GM06990 (cell line): Measurements from ENCODE around the gene NMRK1.

ENCODE experiments used
- DNase-seq: peaks from one replicate; pipeline ENCODE4 v3.0.0-alpha.2; 2011; ENCODE audit not compliant: insufficient read length; ENCODE audit errors: extremely low read depth
- H3K27me3 ChIP-seq: replicated peaks from 2 replicates; pipeline ENCODE4 v1.6.0; 2011; ENCODE audit warnings: low read length; ENCODE audit not compliant: control insufficient read depth, insufficient read depth
- H3K36me3 ChIP-seq: 2 replicates; pipeline ENCODE4 v1.5.1; 2011; ENCODE audit warnings: low read length; ENCODE audit not compliant: control insufficient read depth, insufficient read depth
- H3K4me3 ChIP-seq: replicated peaks from 2 replicates; pipeline ENCODE4 v1.5.1; 2011; ENCODE audit warnings: low read depth, mild to moderate bottlenecking, control low read depth, low read length
- CTCF ChIP-seq: IDR thresholded peaks from 2 replicates; pipeline ENCODE4 v1.5.1; 2011; ENCODE audit warnings: low read length, control low read depth, mild to moderate bottlenecking, inconsistent platforms; ENCODE audit not compliant: insufficient read depth, poor library complexity, severe bottlenecking

The NMRK1 gene

GRCh38 chr9:75084081-75084672 lies 3.8 kb downstream of the NMRK1 start:
- TF ChIP-seq CTCF, result no peak

GRCh38 chr9:75083188-75083970 lies 4.6 kb downstream of the NMRK1 start:
- no peaks in the 10 kb centered on the region for H3K27me3 ChIP-seq
- no peak overlapping the region for H3K4me3 ChIP-seq
- DNase-seq, result no peak
- H3K36me3 ChIP-seq, result peaks cover 2% of the 10 kb centered on the region
- no peak for TF ChIP-seq CTCF

More at GRCh38 chr9:75084081-75084672, 3.8 kb downstream of the NMRK1 start:
- Histone ChIP-seq H3K27me3 (no peaks in the 10 kb centered on the region), H3K36me3 (peaks cover 2% of the 10 kb centered on the region), H3K4me3 (no peak overlapping the region)
- no peak for DNase-seq

GRCh38 chr9:75081632-75082031 lies 6.3 kb downstream of the NMRK1 start:
- DNase-seq, result no peak
- Histone ChIP-seq H3K36me3 (peaks cover 2% of the 10 kb centered on the region), H3K4me3 (no peak overlapping the region), H3K27me3 (no peaks in the 10 kb centered on the region)
- TF ChIP-seq CTCF, result no peak

GRCh38 chr9:75072895-75073294 lies 15.1 kb downstream of the NMRK1 start:
- TF ChIP-seq CTCF, result no peak
- no peak for DNase-seq
- Histone ChIP-seq H3K27me3 (no peaks in the 10 kb centered on the region), H3K4me3 (no peak overlapping the region), H3K36me3 (no peaks in the 10 kb centered on the region)

GRCh38 chr9:75071530-75072122 lies 16.3 kb downstream of the NMRK1 start:
- TF ChIP-seq CTCF, result no peak
- H3K27me3 ChIP-seq, result no peaks in the 10 kb centered on the region
- no peaks in the 10 kb centered on the region for H3K36me3 ChIP-seq
- H3K4me3 ChIP-seq, result no peak overlapping the region
- peak; percentile 25 for DNase-seq
